SU-DHL-6 (cell line): ENCODE data around the gene NMNAT2.

Experiments used
- EZH2phosphoT487 ChIP-seq: fragments of 200-600 bp; sonication (generic), shearing (Covaris generic); conservative IDR thresholded peaks from 2 replicates; pipeline ENCODE4 v1.6.1; 2018; ENCODE audit warnings: mild to moderate bottlenecking, antibody characterized with exemption, low read length, moderate library complexity, mixed read lengths
- TF ChIP-seq, protein P1 (sequence below): fragments of 200-600 bp; sonication (generic); IDR thresholded peaks from one replicate; pipeline ENCODE4 v1.5.1; 2017; ENCODE audit warnings: antibody characterized with exemption, mild to moderate bottlenecking, low read length, moderate library complexity; ENCODE audit not compliant: insufficient read depth, poor library complexity, severe bottlenecking

DNA sequence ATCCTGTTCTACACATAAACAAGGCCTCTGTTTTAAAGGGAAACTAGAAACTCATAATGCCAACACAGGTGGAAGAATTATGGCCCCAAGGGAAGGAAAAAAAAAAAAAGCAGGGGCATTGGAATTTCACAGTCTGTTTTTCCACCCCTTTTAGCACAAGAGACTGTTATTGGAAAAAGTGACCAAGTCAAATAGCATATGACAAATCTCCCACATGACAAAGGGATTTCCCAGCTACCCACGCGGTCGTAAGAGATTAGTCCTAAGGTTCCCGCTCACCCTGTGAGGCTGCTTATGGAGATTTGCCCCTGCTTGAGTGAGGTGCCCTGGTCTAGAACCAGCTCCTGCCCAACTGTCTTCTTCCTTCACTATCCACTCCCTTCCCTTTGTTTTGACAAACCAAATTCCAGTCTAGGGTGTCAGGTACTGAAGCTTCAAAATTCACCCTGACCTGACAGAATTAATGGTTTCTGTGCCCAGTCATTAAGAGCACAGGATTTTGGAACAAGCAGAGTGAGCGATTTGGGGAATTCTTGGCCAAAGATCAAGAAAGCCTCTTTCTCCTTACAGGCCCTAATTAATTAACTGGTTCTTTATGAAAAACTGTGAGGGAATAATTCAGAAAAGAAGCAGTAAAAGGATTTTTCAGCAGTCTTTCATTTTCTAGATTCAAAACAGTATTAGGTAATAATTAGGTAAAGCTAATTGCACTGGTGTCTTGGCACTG is 107.3 kb downstream of the NMNAT2 start:
- TF ChIP-seq, protein P1, sequence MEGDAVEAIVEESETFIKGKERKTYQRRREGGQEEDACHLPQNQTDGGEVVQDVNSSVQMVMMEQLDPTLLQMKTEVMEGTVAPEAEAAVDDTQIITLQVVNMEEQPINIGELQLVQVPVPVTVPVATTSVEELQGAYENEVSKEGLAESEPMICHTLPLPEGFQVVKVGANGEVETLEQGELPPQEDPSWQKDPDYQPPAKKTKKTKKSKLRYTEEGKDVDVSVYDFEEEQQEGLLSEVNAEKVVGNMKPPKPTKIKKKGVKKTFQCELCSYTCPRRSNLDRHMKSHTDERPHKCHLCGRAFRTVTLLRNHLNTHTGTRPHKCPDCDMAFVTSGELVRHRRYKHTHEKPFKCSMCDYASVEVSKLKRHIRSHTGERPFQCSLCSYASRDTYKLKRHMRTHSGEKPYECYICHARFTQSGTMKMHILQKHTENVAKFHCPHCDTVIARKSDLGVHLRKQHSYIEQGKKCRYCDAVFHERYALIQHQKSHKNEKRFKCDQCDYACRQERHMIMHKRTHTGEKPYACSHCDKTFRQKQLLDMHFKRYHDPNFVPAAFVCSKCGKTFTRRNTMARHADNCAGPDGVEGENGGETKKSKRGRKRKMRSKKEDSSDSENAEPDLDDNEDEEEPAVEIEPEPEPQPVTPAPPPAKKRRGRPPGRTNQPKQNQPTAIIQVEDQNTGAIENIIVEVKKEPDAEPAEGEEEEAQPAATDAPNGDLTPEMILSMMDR = no peak
- no peak for TF ChIP-seq EZH2phosphoT487
